HepG2 (cell line): Measurements from ENCODE around the gene MTA3. TPM values are rescaled to one million over a fixed set of nuclear protein-coding genes. Genes with fewer than 3 reads are reported as not detected.

Experiments used
- ATAC-seq: fragments of 200-7000 bp; cut with Tn5 transposase; 3 replicates; pipeline ENCODE4 v1.9.1; 2020; ENCODE audit warnings: mild to moderate bottlenecking, moderate library complexity
- BruUV-seq: library from RNA; stranded (reverse); fragments of 400-500 nt; replicated peaks from 2 replicates; lab custom pipeline; 2021; lab: Mats Ljungman, UMichigan
- CTCF ChIA-PET: fragments of 300-600 bp; formaldehyde crosslinking; extraction: SDS; loops from one replicate; lab custom pipeline; 2021; ENCODE audit warnings: low total read pairs, inconsistent platforms, low intra/inter-chr PET ratio; lab: Yijun Ruan, JAX
- POLR2A ChIA-PET: fragments of 350-600 bp; sonication (Branson Sonifier 250); formaldehyde crosslinking; loops from one replicate; lab custom pipeline; 2020; ENCODE audit warnings: antibody characterized with exemption, inconsistent platforms; lab: Yijun Ruan, JAX
- DNase-seq: peaks from one replicate; pipeline ENCODE4 v3.0.0-alpha.2; 2015; ENCODE audit warnings: low spot score
- FAIRE-seq: peaks from 3 replicates; lab custom pipeline; 2011; peaks lifted over from hg19 to GRCh38; lab: Jason Lieb, UNC
- H2AFZ ChIP-seq: one replicate; pipeline ENCODE4 v1.6.1; 2011; ENCODE audit warnings: low read length, inconsistent platforms
- H3K27ac ChIP-seq: fragments of 300-600 bp; 3 replicates; pipeline ENCODE4 v1.8.0; 2011; ENCODE audit warnings: mixed run types, mild to moderate bottlenecking, mixed read lengths, low read length, inconsistent platforms; ENCODE audit not compliant: insufficient read depth; ENCODE audit errors: extremely low read length
- H3K27me3 ChIP-seq, 2 experiments: fragments of 200-600 bp in 1 of 2; 2 replicates in 1 of 2; 3 replicates in 1 of 2; pipeline versions ENCODE4 v1.6.0 to v1.8.0; 2011; ENCODE audit warnings: low read length in 2 of 2, mild to moderate bottlenecking in 2 of 2, moderate library complexity in 2 of 2, inconsistent platforms in 1 of 2; ENCODE audit not compliant: insufficient read depth in 2 of 2, control insufficient read depth in 1 of 2
- H3K36me3 ChIP-seq, 2 experiments: fragments of 200-600 bp in 1 of 2; replicated peaks in 1 of 2; 2 replicates in 1 of 2; 3 replicates in 1 of 2; pipeline versions ENCODE4 v1.5.1 to v1.8.0; 2011; ENCODE audit warnings: low read length in 2 of 2, inconsistent platforms in 1 of 2; ENCODE audit not compliant: insufficient read depth in 2 of 2, control insufficient read depth in 1 of 2
- H3K4me1 ChIP-seq: 2 replicates; pipeline ENCODE4 v1.5.1; 2012; ENCODE audit warnings: low read length, inconsistent platforms; ENCODE audit not compliant: insufficient read depth
- H3K4me2 ChIP-seq: 2 replicates; pipeline ENCODE4 v1.6.0; 2011; ENCODE audit warnings: low read depth, low read length, inconsistent platforms
- H3K4me3 ChIP-seq, 3 experiments: fragments of 200-600 bp in 1 of 3; sonication (generic), shearing (Covaris generic) in 1 of 3; replicated peaks in 1 of 3; 2 replicates each; pipeline ENCODE4 v1.5.1; 2011 to 2016; ENCODE audit warnings: low read length in 3 of 3, inconsistent platforms in 2 of 3, low read depth in 2 of 3, mild to moderate bottlenecking in 2 of 3, control low read depth in 1 of 3, mixed read lengths in 1 of 3; ENCODE audit not compliant: insufficient read depth in 1 of 3
- H3K79me2 ChIP-seq: one replicate; pipeline ENCODE4 v1.6.1; 2011; ENCODE audit warnings: low read length, inconsistent platforms; ENCODE audit not compliant: insufficient read depth
- H3K9ac ChIP-seq: 2 replicates; pipeline ENCODE4 v1.6.0; 2011; ENCODE audit warnings: mild to moderate bottlenecking, low read depth, low read length, inconsistent platforms; ENCODE audit not compliant: insufficient read depth
- H3K9me3 ChIP-seq: 2 replicates; pipeline ENCODE4 v1.5.1; 2012; ENCODE audit warnings: mild to moderate bottlenecking, low read length
- H4K20me1 ChIP-seq: 2 replicates; pipeline ENCODE4 v1.6.0; 2011; ENCODE audit warnings: inconsistent platforms, mild to moderate bottlenecking, low read length, moderate library complexity; ENCODE audit not compliant: insufficient read depth
- DMAP1 ChIP-seq: IDR thresholded peaks from 2 replicates; pipeline ENCODE4 v1.6.1; 2016
- IRF2 ChIP-seq: IDR thresholded peaks from 2 replicates; pipeline ENCODE4 v1.6.1; 2018; ENCODE audit warnings: missing genetic modification reagents, missing compliant biosample characterization
- JUN ChIP-seq: sonication (generic); formaldehyde crosslinking; IDR thresholded peaks from 2 replicates; pipeline ENCODE4 v1.4.0; 2020; ENCODE audit warnings: mild to moderate bottlenecking, missing genetic modification reagents
- MAFF ChIP-seq: IDR thresholded peaks from 2 replicates; pipeline ENCODE4 v1.6.1; 2011; ENCODE audit warnings: low read depth, low read length, improper control_type of control experiment
- NCOA1 ChIP-seq: sonication (generic); formaldehyde crosslinking; IDR thresholded peaks from 2 replicates; pipeline ENCODE4 v1.9.0; 2021; ENCODE audit warnings: missing genetic modification reagents
- ZNF367 ChIP-seq: sonication (generic); formaldehyde crosslinking; IDR thresholded peaks from 2 replicates; pipeline ENCODE4 v1.4.0; 2020; ENCODE audit warnings: missing genetic modification reagents, borderline replicate concordance
- in situ Hi-C: cut with HindIII; loops from 2 replicates; pipeline ENCODE4 v1.10.0; 2017; ENCODE audit warnings: low pct_unique_long_range_greater_than_20kb; ENCODE audit not compliant: extremely low pct_ligation_motif_present
- intact Hi-C: fragments of 100-400 bp; cut with micrococcal nuclease; formaldehyde crosslinking; loops from one replicate; pipeline ENCODE4 v1.10.0; 2022; ENCODE audit not compliant: unreplicated experiment
- polyA plus RNA-seq, 8 experiments: library from polyadenylated mRNA; depleted of rRNA in 3 of 8; stranded (reverse) in 7 of 8; unstranded in 1 of 8; fragments of >200 nt; fragmentation: Illumina TruSeq in 4 of 8; extraction: Trizol in 4 of 8; gene quantifications; 2 replicates each; pipeline versions ENCODE4 v1.2.1 to v1.2.3, GENCODE V29; 2011 to 2016; ENCODE audit warnings: low read depth in 4 of 8, missing spikeins in 1 of 8, mixed read lengths in 1 of 8; ENCODE audit not compliant: insufficient read depth in 1 of 8
- total RNA-seq, 5 experiments: library from RNA; depleted of rRNA; stranded (reverse); fragments of >200 nt; fragmentation: Illumina TruSeq; extraction: Trizol; gene quantifications; 2 replicates each; pipeline ENCODE4 v1.2.3, GENCODE V29; 2016; ENCODE audit warnings: low read depth in 1 of 5
- TF ChIP-seq, protein P1 (sequence below): sonication (generic); formaldehyde crosslinking; IDR thresholded peaks from 2 replicates; pipeline ENCODE4 v1.4.0; 2020; ENCODE audit warnings: missing genetic modification reagents, borderline replicate concordance
- TF ChIP-seq, protein P2 (sequence below): IDR thresholded peaks from 2 replicates; pipeline ENCODE4 v1.6.1; 2016; ENCODE audit warnings: missing genetic modification reagents, missing compliant biosample characterization

MTA3 gene
- total and polyA plus RNA-seq, 2 of the 13 experiments (the other 11 are each of a cell fraction or from before 2014, with no cell fraction given): 48.8 to 77.8 TPM

DNA sequence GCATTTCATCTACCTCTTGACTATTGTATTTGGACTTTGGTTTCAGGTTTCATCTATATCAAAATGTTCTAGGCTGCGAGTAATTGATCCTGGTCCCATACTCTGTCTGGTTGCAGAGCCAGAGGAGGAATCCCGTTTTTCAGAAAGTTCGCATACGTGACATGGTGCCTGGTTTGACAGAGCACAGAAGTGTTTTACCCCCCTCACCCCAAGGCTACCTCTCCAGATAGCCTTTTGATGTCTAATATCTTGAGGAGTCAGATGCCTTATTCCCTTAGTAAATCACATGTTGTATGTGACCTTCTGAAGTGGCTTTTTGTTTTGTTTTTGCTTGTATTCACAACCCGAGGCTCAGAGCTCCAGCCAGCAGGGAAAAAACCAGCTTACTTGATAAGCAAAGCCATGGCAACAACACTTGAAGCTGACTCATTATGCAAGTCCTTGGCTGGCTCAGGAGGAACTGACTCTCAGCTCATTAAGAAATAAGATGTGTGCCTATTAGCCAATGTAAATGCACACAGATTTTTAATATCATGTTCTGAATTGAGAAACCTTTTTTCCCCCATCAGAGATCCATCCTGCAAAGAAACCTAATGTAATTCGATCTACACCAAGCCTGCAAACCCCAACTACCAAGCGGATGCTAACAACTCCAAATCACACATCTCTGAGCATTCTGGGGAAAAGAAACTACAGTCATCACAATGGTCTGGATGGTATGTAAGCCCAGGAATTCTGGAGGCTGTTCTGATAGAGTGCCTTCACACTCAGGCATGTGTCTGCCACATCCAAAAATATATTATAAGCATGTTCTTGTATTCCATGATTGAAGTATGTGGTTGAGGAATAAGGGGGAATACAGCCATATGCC is 154.1 kb downstream of the MTA3 start (continued):
- TF ChIP-seq, protein P1, sequence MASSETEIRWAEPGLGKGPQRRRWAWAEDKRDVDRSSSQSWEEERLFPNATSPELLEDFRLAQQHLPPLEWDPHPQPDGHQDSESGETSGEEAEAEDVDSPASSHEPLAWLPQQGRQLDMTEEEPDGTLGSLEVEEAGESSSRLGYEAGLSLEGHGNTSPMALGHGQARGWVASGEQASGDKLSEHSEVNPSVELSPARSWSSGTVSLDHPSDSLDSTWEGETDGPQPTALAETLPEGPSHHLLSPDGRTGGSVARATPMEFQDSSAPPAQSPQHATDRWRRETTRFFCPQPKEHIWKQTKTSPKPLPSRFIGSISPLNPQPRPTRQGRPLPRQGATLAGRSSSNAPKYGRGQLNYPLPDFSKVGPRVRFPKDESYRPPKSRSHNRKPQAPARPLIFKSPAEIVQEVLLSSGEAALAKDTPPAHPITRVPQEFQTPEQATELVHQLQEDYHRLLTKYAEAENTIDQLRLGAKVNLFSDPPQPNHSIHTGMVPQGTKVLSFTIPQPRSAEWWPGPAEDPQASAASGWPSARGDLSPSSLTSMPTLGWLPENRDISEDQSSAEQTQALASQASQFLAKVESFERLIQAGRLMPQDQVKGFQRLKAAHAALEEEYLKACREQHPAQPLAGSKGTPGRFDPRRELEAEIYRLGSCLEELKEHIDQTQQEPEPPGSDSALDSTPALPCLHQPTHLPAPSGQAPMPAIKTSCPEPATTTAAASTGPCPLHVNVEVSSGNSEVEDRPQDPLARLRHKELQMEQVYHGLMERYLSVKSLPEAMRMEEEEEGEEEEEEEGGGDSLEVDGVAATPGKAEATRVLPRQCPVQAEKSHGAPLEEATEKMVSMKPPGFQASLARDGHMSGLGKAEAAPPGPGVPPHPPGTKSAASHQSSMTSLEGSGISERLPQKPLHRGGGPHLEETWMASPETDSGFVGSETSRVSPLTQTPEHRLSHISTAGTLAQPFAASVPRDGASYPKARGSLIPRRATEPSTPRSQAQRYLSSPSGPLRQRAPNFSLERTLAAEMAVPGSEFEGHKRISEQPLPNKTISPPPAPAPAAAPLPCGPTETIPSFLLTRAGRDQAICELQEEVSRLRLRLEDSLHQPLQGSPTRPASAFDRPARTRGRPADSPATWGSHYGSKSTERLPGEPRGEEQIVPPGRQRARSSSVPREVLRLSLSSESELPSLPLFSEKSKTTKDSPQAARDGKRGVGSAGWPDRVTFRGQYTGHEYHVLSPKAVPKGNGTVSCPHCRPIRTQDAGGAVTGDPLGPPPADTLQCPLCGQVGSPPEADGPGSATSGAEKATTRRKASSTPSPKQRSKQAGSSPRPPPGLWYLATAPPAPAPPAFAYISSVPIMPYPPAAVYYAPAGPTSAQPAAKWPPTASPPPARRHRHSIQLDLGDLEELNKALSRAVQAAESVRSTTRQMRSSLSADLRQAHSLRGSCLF (CRISPR knock-in tag): no peak
- no peak for TF ChIP-seq JUN
- TF ChIP-seq NCOA1: no peak
- TF ChIP-seq, protein P2, sequence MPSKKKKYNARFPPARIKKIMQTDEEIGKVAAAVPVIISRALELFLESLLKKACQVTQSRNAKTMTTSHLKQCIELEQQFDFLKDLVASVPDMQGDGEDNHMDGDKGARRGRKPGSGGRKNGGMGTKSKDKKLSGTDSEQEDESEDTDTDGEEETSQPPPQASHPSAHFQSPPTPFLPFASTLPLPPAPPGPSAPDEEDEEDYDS (CRISPR knock-in tag): no peak
- TF ChIP-seq ZNF367 (CRISPR knock-in tag): no peak
- TF ChIP-seq MAFF: no peak
- TF ChIP-seq IRF2 (CRISPR knock-in tag): no peak

DNA sequence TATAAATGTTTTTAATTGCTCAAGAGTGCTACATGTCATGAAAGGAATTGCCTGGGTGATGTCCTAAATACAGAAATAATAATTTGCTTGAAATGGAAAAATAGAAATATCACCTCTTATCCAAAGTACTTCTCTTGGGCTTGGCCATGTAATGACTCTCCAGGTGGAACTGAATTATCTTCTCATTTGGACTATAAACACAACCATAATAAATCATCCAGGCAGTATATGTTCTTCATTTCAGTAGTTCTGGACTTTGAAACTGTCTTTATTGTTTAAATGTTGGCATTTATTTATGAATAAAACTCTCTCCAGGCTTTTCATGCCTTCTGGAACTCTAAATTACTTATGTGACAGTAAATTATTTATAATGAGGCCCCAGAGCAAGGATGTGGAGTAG is 155.0 kb downstream of the MTA3 start:
- Histone ChIP-seq H3K4me1 (no peaks in the 10 kb centered on the region), H3K4me2 (no peak overlapping the region), H3K36me3 (no peaks in the 10 kb centered on the region; a peak in 1 of 5 replicates), H4K20me1 (no peaks in the 10 kb centered on the region), H3K9ac (no peak overlapping the region), H3K9me3 (no peaks in the 10 kb centered on the region), H3K79me2 (no peaks in the 10 kb centered on the region), H3K27me3 (no peaks in the 10 kb centered on the region), H3K27ac (no peak overlapping the region), H3K4me3 (no peak overlapping the region), H2AFZ (no peak overlapping the region)
- CTCF ChIA-PET: no interaction called here
- POLR2A ChIA-PET: no interaction called here
- ATAC-seq (no peak), FAIRE-seq (no peak), DNase-seq (no peak)
- TF ChIP-seq DMAP1 (CRISPR knock-in tag): no peak
- in situ Hi-C loops (no loop called here), intact Hi-C loops (no loop called here)
- BruUV-seq: no TSS peak
